Mammary epithelial cell (primary cell): ENCODE measurements around the gene CSNK1G3.

ENCODE experiments used
- EZH2 ChIP-seq: IDR thresholded peaks from 2 replicates; pipeline ENCODE4 v1.6.1; 2012; ENCODE audit warnings: low read length, inconsistent platforms, borderline replicate concordance
- TF ChIP-seq, protein P1 (sequence below), 2 donors: IDR thresholded peaks in 1 of 2; conservative IDR thresholded peaks in 1 of 2; 2 replicates each; pipeline ENCODE4 v1.5.1; 2011 to 2012; ENCODE audit warnings: inconsistent platforms in 2 of 2, low read length in 2 of 2, mild to moderate bottlenecking in 2 of 2, control low read depth in 1 of 2, low read depth in 1 of 2; ENCODE audit not compliant: insufficient read depth in 1 of 2; ENCODE audit errors: extremely low read depth in 1 of 2

DNA sequence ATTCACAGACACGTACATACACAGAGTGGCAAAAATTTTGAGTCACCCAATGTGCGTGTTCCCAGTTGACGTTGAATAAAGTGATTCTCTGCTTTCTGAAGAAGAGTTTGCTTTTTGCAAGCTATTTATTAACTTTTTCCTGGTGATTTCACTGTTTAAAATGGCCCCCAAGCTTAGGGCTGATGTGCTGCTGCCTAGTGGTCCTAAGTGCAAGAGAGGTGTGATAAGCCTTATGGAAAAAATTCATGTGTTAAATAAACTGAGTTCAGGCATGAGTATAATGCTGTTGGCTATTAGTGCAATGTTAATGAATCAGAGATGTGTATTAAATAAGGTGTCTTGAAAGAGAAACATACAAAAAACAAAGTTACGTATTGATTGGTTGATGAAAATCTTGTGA, 16.9 kb downstream of the CSNK1G3 start:
- TF ChIP-seq, protein P1, sequence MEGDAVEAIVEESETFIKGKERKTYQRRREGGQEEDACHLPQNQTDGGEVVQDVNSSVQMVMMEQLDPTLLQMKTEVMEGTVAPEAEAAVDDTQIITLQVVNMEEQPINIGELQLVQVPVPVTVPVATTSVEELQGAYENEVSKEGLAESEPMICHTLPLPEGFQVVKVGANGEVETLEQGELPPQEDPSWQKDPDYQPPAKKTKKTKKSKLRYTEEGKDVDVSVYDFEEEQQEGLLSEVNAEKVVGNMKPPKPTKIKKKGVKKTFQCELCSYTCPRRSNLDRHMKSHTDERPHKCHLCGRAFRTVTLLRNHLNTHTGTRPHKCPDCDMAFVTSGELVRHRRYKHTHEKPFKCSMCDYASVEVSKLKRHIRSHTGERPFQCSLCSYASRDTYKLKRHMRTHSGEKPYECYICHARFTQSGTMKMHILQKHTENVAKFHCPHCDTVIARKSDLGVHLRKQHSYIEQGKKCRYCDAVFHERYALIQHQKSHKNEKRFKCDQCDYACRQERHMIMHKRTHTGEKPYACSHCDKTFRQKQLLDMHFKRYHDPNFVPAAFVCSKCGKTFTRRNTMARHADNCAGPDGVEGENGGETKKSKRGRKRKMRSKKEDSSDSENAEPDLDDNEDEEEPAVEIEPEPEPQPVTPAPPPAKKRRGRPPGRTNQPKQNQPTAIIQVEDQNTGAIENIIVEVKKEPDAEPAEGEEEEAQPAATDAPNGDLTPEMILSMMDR (conservative IDR thresholded peaks at IDR 0.05 in 1 of 2, IDR thresholded peaks at IDR 0.05 in 1 of 2; ENCODE audit: extremely low read depth in 1 of 2, insufficient read depth in 1 of 2, low read depth in 1 of 2, low read length in 2 of 2), result no peak
- no peak for TF ChIP-seq EZH2
